ENCODE results near the gene AEBP1. TPM values are rescaled to one million over a fixed set of nuclear protein-coding genes. Genes with fewer than 3 reads are reported as not detected.

The AEBP1 gene
- total RNA-seq, 1 donor from 2014 or later: 21.7 TPM

GRCh38 chr7:44061645-44062179 is 42.4 kb upstream of the AEBP1 start:
- Mint-ChIP-seq H3K36me3 (ENCODE audit: low read depth) (peaks cover 66% of the 10 kb centered on the region), H3K27ac (peak overlapping the region; percentile 98)

GRCh38 chr7:44062180-44062902 is 41.8 kb upstream of the AEBP1 start:
- DNase-seq: peak; percentile 13

More at GRCh38 chr7:44061645-44062179, 42.4 kb upstream of the AEBP1 start:
- TF ChIP-seq, protein P1, sequence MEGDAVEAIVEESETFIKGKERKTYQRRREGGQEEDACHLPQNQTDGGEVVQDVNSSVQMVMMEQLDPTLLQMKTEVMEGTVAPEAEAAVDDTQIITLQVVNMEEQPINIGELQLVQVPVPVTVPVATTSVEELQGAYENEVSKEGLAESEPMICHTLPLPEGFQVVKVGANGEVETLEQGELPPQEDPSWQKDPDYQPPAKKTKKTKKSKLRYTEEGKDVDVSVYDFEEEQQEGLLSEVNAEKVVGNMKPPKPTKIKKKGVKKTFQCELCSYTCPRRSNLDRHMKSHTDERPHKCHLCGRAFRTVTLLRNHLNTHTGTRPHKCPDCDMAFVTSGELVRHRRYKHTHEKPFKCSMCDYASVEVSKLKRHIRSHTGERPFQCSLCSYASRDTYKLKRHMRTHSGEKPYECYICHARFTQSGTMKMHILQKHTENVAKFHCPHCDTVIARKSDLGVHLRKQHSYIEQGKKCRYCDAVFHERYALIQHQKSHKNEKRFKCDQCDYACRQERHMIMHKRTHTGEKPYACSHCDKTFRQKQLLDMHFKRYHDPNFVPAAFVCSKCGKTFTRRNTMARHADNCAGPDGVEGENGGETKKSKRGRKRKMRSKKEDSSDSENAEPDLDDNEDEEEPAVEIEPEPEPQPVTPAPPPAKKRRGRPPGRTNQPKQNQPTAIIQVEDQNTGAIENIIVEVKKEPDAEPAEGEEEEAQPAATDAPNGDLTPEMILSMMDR (IDR thresholded peaks at IDR 0.05): no peak
- ATAC-seq (ENCODE audit: low read depth) (no peak), DNase-seq (peak; percentile 12)
- Mint-ChIP-seq H3K9me3 (no peaks in the 10 kb centered on the region), H3K4me1 (peaks cover 70% of the 10 kb centered on the region), H3K4me3 (no peak overlapping the region), H3K27me3 (no peaks in the 10 kb centered on the region)
- intact Hi-C loops (cut with micrococcal nuclease): no loop called here
- ChIA-PET CTCF (no interaction called here), POLR2A (interaction anchor here (1.6 kb wide), 1 partner anchor 17 kb away, joined by 6 read pairs; the partner anchor contains the start of gene DBNL)

DNA sequence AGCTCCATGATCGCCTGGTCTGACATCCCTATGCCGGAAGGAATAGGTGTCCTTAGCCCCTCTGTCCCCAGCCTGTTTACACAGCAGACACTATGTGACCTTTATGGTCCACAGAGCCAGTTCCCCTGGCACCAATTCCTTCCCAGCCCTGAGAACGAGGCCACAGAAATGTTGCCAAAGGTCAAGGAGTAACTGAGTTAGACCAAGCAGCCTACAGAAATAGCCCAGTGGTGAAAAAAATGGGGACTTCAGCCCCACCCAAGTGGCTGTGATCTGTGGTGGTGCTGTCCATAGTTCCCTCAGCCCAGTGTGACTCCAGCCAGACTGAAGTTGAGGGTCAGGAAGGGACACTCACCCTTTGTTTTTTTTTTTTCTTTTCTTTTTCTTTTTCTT is 41.2 kb upstream of the AEBP1 start:
- no peak for DNase-seq

More at GRCh38 chr7:44062180-44062902, 41.8 kb upstream of the AEBP1 start:
- ATAC-seq (ENCODE audit: low read depth): no peak
- TF ChIP-seq, protein P1 (IDR thresholded peaks at IDR 0.05): no peak
- Mint-ChIP-seq H3K9me3 (no peaks in the 10 kb centered on the region), H3K27ac (peak overlapping the region; percentile 39), H3K4me3 (no peak overlapping the region), H3K4me1 (peaks cover 71% of the 10 kb centered on the region), H3K36me3 (ENCODE audit: low read depth) (peaks cover 60% of the 10 kb centered on the region), H3K27me3 (no peaks in the 10 kb centered on the region)
- ChIA-PET CTCF (no interaction called here), POLR2A (interaction anchor here (0.5 to 1.6 kb wide), 2 partner anchors 9 to 18 kb away, joined by 6 to 8 read pairs; partner anchors contain the start of gene DBNL)
- intact Hi-C loops (cut with micrococcal nuclease): no loop called here

GRCh38 chr7:44063547-44063893 is 40.6 kb upstream of the AEBP1 start:
- DNase-seq (peak; percentile 12), ATAC-seq (ENCODE audit: low read depth) (no peak)
- H3K27me3 Mint-ChIP-seq: no peaks in the 10 kb centered on the region
- no peaks in the 10 kb centered on the region for H3K9me3 Mint-ChIP-seq
- peaks cover 69% of the 10 kb centered on the region for H3K4me1 Mint-ChIP-seq
- CTCF ChIA-PET: interaction anchor here (0.7 kb wide), 1 partner anchor 481 kb away, joined by 3 read pairs; the partner anchor contains the start of gene STK17A
- POLR2A ChIA-PET: interaction anchor here (0.7 to 6.0 kb wide), 3 partner anchors 17 to 19 kb away, joined by 6 to 55 read pairs (median 9); partner anchors contain the start of gene DBNL
- peak overlapping the region; percentile 35 for H3K27ac Mint-ChIP-seq
- TF ChIP-seq, protein P1 (IDR thresholded peaks at IDR 0.05): no peak
- peaks cover 48% of the 10 kb centered on the region for H3K36me3 Mint-ChIP-seq (ENCODE audit: low read depth)
- H3K4me3 Mint-ChIP-seq: no peak overlapping the region
- intact Hi-C loops (cut with micrococcal nuclease): no loop called here

More for the DNA sequence above, 41.2 kb upstream of the AEBP1 start:
- Mint-ChIP-seq H3K27ac (peak overlapping the region; percentile 39), H3K4me3 (no peak overlapping the region), H3K27me3 (no peaks in the 10 kb centered on the region), H3K9me3 (no peaks in the 10 kb centered on the region), H3K36me3 (ENCODE audit: low read depth) (peaks cover 54% of the 10 kb centered on the region), H3K4me1 (peaks cover 70% of the 10 kb centered on the region)
- intact Hi-C loops (cut with micrococcal nuclease): no loop called here
- TF ChIP-seq, protein P1 (IDR thresholded peaks at IDR 0.05): no peak
- CTCF ChIA-PET: interaction anchor here (0.7 kb wide), 1 partner anchor 480 kb away, joined by 3 read pairs; the partner anchor contains the start of gene STK17A
- POLR2A ChIA-PET: interaction anchor here (1.6 kb wide), 1 partner anchor 18 kb away, joined by 6 read pairs; the partner anchor contains the start of gene DBNL
- ATAC-seq (ENCODE audit: low read depth): no peak

Measured in activated B cell treated with CpG ODN at 0.5 μM for 24 hours (primary cell).